Measurements from ENCODE around the gene OPALIN.
A peak's percentile ranks its signal among the peaks of the same experiment; 100 is the strongest.

OPALIN gene

DNA sequence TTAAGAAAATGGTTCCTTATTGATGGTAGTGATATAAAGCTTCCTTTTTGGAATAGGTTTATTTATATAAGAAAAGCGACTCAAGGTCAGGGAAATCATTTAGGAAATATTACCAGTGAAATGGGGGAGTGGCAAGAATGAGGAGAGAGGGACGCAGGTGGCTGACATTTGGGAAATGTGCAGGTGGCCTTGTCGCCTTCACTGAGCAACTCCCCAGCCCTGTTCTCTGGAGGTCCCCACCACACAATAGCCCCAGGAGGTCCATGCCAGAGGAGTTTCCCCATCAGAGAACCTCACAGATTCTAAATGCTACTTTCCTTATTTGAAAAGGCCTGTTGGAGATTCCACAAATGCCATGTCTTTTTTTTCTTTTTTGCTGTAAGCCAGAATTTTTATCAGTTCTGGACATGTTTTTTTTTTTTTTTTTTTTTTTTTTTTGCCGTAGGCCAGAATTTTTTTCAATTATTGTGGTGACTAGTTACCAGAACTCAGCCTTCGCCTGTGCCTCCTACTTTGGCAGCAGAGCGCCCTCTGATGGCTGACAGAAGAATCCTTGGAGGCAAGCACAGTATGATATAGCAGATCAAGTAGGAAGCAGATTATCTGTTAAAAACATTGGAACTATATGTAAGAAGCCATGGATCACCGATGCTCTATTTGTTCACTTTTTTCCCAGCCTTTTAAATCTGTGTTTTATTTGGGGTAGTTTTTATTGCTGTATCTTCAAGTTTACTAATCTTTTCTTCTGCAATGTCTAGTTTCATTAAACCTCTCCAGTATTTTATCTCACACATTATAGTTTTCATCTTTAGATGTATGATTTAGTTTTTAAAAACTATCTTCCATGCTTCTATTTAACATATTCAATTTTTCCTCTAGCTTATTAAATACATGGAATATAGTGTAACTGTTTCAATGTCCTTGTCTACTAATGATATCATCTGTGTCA, 18.6 kb downstream of the OPALIN start:
- H3K27ac Mint-ChIP-seq = no peak overlapping the region
- H3K27me3 Mint-ChIP-seq (ENCODE audit: low read depth) = peaks cover 18% of the 10 kb centered on the region
- H3K4me3 Mint-ChIP-seq = no peak overlapping the region
- no peaks in the 10 kb centered on the region for H3K9me3 Mint-ChIP-seq
- H3K4me1 Mint-ChIP-seq (ENCODE audit: low read depth) = peaks cover 3% of the 10 kb centered on the region
- peak; percentile 42 for DNase-seq (ENCODE audit: low spot score)
- H3K36me3 Mint-ChIP-seq (ENCODE audit: low read depth) = no peaks in the 10 kb centered on the region

DNA sequence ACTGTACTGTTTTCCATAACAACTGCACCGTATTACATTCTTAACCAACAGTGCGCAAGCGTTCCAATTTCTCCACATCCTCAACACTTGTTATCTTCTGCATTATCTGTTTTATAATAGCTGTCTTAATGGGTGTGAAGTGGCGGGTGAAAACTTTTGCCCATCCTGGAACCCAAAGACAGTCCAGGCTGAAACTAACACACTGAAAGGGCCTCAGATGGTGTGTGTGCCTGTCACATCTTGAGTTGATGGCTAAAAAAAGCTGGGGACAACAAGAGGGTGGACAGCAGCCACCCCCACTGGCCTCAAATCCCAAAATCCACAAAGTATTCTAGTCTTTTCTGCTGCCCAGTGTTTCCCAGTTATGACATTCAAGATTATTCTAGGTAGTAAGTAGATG, 19.4 kb downstream of the OPALIN start:
- Mint-ChIP-seq H3K27ac (no peak overlapping the region), H3K27me3 (ENCODE audit: low read depth) (peaks cover 18% of the 10 kb centered on the region), H3K36me3 (ENCODE audit: low read depth) (no peaks in the 10 kb centered on the region), H3K4me3 (no peak overlapping the region), H3K9me3 (no peaks in the 10 kb centered on the region), H3K4me1 (ENCODE audit: low read depth) (peaks cover 3% of the 10 kb centered on the region)
- no peak for DNase-seq (ENCODE audit: low spot score)

DNA sequence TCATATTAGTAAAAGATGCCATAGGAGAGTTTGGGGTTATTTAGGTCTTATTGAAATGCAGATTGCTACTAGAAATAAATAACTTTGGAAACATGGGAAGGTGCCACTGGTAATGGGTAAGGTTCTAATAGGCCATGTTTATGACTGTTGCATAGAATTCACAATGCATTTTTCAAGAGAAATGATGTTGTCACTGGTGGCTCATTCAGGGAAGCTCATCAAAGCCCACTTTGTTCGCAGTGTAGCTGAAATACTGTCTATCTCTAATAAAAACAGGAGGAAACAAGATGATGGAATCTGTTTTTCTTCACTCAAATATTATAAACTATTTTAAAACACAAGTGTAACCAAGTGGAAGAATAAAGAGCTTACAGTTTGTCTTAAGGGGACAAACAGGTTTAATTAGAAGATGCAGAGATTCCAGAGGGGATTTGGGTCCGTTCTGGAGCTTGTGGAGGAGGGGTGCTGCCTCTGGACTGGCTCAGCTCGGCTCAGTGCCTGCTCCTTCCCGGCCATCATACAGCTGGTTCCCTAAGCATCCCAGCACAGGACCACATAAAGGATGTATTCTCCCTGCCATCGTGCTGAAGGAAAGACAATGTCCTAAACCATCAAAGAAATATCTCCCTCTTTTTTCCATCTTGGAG, 20.4 kb downstream of the OPALIN start:
- DNase-seq (ENCODE audit: low spot score) = no peak
- H3K9me3 Mint-ChIP-seq = no peaks in the 10 kb centered on the region
- peaks cover 25% of the 10 kb centered on the region for H3K27me3 Mint-ChIP-seq (ENCODE audit: low read depth)
- H3K36me3 Mint-ChIP-seq (ENCODE audit: low read depth) = no peaks in the 10 kb centered on the region
- no peak overlapping the region for H3K4me3 Mint-ChIP-seq
- H3K4me1 Mint-ChIP-seq (ENCODE audit: low read depth) = peaks cover 6% of the 10 kb centered on the region
- no peak overlapping the region for H3K27ac Mint-ChIP-seq

DNA sequence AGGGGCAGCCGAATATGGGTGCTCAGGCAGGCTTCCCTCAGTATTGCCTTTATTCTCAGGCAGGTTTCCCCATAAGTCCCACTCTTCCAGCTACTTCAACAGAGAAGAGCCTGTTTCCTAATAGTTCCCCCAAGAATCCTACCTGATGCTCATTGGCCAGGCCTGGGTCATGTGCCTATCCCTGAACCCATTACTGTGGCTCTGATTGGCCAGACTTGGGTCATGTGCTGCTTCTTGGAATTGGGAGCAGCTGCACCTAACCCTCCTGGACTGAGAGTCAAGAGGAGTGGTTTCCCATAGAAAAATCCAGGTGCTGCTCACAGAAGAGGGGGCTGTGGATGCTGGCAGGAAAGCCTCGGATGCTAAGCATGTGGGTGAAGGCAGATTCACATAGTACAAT, 21.7 kb downstream of the OPALIN start:
- Mint-ChIP-seq H3K36me3 (ENCODE audit: low read depth) (no peaks in the 10 kb centered on the region), H3K9me3 (no peaks in the 10 kb centered on the region), H3K4me3 (no peak overlapping the region), H3K4me1 (ENCODE audit: low read depth) (peaks cover 12% of the 10 kb centered on the region), H3K27me3 (ENCODE audit: low read depth) (peaks cover 37% of the 10 kb centered on the region), H3K27ac (no peak overlapping the region)
- no peak for DNase-seq (ENCODE audit: low spot score)

DNA sequence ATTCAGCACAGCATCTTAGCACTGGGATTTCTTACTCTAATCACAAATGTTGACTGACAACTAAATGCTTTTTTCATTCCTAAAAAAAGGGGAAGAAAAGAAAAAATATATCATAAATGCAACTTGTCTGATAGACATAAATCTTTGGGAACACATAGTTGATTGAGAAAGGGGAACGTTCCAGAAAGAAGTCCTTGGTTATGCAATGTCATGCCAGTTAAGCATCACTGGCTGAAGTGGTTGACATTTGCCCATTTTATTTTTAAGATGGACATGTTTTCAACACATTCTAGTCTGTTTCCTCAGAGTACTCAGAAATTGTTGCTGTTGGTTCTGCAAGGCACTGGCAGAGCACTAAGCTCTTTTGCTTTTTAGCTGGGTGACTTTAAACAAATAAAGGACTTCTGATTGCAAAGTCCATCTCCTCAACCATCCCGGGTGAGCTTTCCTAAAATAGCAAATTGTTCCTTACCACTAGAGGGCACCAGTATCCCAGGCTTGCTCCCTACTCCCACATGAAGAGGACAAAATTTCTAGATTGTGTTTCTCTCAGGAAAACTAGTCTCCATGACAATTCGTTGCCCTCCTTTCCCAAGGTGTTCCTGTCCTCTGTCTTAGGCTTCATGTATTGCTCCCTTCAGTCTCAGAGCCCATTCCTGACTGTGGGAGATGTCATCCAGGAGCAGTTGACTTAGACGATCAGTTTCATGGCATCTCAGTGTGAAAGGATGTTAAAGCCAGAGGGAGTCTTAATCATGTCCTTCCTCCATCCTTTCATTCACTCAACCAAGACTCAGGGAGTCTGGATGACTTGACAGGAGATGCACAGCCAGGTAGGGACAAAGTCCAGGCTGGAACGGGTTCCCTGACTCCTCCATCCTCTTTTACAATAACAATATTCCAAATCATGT, 23.9 kb downstream of the OPALIN start:
- Mint-ChIP-seq H3K9me3 (no peaks in the 10 kb centered on the region), H3K27me3 (ENCODE audit: low read depth) (peaks cover 42% of the 10 kb centered on the region), H3K36me3 (ENCODE audit: low read depth) (no peaks in the 10 kb centered on the region), H3K27ac (no peak overlapping the region), H3K4me3 (no peak overlapping the region), H3K4me1 (ENCODE audit: low read depth) (peaks cover 9% of the 10 kb centered on the region)
- no peak for DNase-seq (ENCODE audit: low spot score)

DNA sequence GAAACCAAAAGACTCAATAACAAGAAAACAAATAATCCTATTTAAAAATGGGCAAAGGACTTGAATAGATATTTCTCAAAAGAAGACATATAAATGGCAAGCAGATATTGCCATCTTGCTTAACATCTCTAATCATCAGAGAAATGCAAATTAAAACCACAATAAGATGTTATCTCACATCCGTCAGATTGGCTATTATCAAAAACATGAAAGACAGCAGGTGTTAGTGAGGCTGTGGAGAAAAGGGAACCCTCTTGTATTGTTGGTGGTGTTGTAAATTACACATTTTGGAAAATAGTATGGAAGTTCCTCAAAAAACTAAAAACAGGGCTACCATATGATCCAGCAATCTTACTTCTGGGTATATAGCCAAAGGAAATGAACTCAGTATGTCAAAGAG, 25.7 kb downstream of the OPALIN start:
- H3K9me3 Mint-ChIP-seq = no peaks in the 10 kb centered on the region
- H3K27ac Mint-ChIP-seq = no peak overlapping the region
- no peak for DNase-seq (ENCODE audit: low spot score)
- H3K27me3 Mint-ChIP-seq (ENCODE audit: low read depth) = peaks cover 47% of the 10 kb centered on the region
- H3K36me3 Mint-ChIP-seq (ENCODE audit: low read depth) = no peaks in the 10 kb centered on the region
- no peak overlapping the region for H3K4me3 Mint-ChIP-seq
- H3K4me1 Mint-ChIP-seq (ENCODE audit: low read depth) = peaks cover 9% of the 10 kb centered on the region

DNA sequence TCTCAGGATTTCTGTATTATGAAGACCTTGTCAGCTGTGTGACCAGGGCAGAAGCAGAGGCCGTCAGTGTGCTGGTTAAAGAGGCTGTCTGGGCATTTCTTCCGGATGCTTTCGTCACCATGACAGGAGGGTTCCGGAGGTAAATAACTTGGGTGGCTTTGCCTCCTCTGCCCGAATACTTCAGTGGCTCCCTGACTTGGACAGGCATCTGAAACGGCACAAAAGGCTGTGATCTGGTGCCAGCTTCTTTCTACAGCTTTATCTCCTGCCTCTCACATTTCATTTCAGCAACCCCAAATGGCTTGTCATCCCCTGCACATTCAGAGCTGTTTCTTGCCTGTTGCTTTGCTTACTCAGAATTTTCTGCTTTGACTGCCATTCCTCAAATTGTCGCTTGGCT, 31.3 kb downstream of the OPALIN start:
- Mint-ChIP-seq H3K9me3 (no peaks in the 10 kb centered on the region), H3K36me3 (ENCODE audit: low read depth) (no peaks in the 10 kb centered on the region), H3K27ac (no peak overlapping the region), H3K4me3 (no peak overlapping the region), H3K27me3 (ENCODE audit: low read depth) (peaks cover 43% of the 10 kb centered on the region), H3K4me1 (ENCODE audit: low read depth) (no peaks in the 10 kb centered on the region)
- no peak for DNase-seq (ENCODE audit: low spot score)

- H3K4me1 Mint-ChIP-seq (ENCODE audit: low read depth) = no peaks in the 10 kb centered on the region
- H3K27me3 Mint-ChIP-seq (ENCODE audit: low read depth) = peaks cover 33% of the 10 kb centered on the region
- H3K4me3 Mint-ChIP-seq = no peak overlapping the region
- no peak overlapping the region for H3K27ac Mint-ChIP-seq
- DNase-seq (ENCODE audit: low spot score) = no peak
- H3K9me3 Mint-ChIP-seq = no peaks in the 10 kb centered on the region
- no peaks in the 10 kb centered on the region for H3K36me3 Mint-ChIP-seq (ENCODE audit: low read depth)
Measured at GRCh38 chr10:96325719-96326373, 33.0 kb downstream of the OPALIN start.

DNA sequence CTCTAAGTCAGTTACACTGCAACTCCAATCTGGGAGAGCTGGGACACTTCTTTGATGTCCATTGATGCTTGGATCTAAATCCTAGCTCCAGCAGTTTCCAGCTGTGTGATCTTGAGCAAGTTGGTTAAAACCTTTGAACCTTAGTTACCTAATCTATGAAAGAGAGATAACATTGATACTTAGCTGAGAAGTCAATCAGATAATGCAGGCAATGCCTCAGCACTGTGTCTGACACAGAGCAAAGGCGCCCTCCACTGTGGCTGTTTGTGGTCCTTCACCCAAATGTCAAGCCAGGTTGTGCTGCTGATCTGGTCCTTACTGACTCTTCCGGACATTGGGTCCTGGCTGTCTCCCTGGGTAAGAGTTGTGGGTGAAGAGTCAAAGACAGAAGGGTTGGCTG, 34.4 kb downstream of the OPALIN start:
- no peaks in the 10 kb centered on the region for H3K36me3 Mint-ChIP-seq (ENCODE audit: low read depth)
- no peak overlapping the region for H3K27ac Mint-ChIP-seq
- no peak overlapping the region for H3K4me3 Mint-ChIP-seq
- DNase-seq (ENCODE audit: low spot score) = no peak
- H3K27me3 Mint-ChIP-seq (ENCODE audit: low read depth) = peaks cover 32% of the 10 kb centered on the region
- H3K4me1 Mint-ChIP-seq (ENCODE audit: low read depth) = no peaks in the 10 kb centered on the region
- H3K9me3 Mint-ChIP-seq = no peaks in the 10 kb centered on the region

- Mint-ChIP-seq H3K4me1 (ENCODE audit: low read depth) (no peaks in the 10 kb centered on the region), H3K27ac (no peak overlapping the region), H3K27me3 (ENCODE audit: low read depth) (peaks cover 18% of the 10 kb centered on the region), H3K4me3 (no peak overlapping the region), H3K36me3 (ENCODE audit: low read depth) (no peaks in the 10 kb centered on the region), H3K9me3 (no peaks in the 10 kb centered on the region)
- no peak for DNase-seq (ENCODE audit: low spot score)
Measured at GRCh38 chr10:96322275-96322674, 36.5 kb downstream of the OPALIN start.

DNA sequence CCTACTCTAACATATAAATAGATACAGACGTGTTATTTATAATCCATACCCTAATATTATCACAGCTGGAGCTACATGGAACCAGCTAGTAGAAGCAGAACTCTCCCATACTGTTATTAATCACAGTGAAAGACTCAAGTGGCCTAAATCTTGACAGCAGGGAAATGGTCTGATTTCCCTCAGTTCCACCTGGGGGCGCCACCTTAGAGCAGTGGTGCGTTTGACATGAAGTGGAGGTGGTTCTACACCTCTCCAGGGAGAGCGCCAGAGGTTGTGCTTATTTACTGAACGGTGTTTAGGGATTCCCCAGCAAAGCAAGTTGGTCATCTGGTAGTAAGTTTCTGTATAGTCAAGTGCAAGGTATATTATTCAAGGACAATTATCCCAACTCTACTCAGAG, 37.0 kb downstream of the OPALIN start:
- H3K27me3 Mint-ChIP-seq (ENCODE audit: low read depth) = peaks cover 17% of the 10 kb centered on the region
- no peaks in the 10 kb centered on the region for H3K9me3 Mint-ChIP-seq
- no peaks in the 10 kb centered on the region for H3K36me3 Mint-ChIP-seq (ENCODE audit: low read depth)
- H3K27ac Mint-ChIP-seq = no peak overlapping the region
- no peak for DNase-seq (ENCODE audit: low spot score)
- H3K4me3 Mint-ChIP-seq = no peak overlapping the region
- no peaks in the 10 kb centered on the region for H3K4me1 Mint-ChIP-seq (ENCODE audit: low read depth)

- H3K4me3 Mint-ChIP-seq = no peak overlapping the region
- peaks cover 16% of the 10 kb centered on the region for H3K27me3 Mint-ChIP-seq (ENCODE audit: low read depth)
- no peak overlapping the region for H3K27ac Mint-ChIP-seq
- no peaks in the 10 kb centered on the region for H3K4me1 Mint-ChIP-seq (ENCODE audit: low read depth)
- DNase-seq (ENCODE audit: low spot score) = no peak
- H3K36me3 Mint-ChIP-seq (ENCODE audit: low read depth) = no peaks in the 10 kb centered on the region
- no peaks in the 10 kb centered on the region for H3K9me3 Mint-ChIP-seq
Measured at GRCh38 chr10:96319754-96320474, 38.9 kb downstream of the OPALIN start.

All from T-helper 2 cell treated with Interferon-gamma antibody and Interleukin-4, amounts not matched to agents 5 μg/mL and 100 μg/mL, for 36 hours (primary cell).